Measurements from ENCODE around the gene AMN. TPM values are rescaled to one million over a fixed set of nuclear protein-coding genes. Genes with fewer than 3 reads are reported as not detected.

Gene AMN
- total RNA-seq, 4 donors from 2014 or later, result 0.21 TPM; not detected in 3

GRCh38 chr14:102970496-102970895 lies 48.0 kb downstream of the AMN start:
- Histone ChIP-seq H3K27ac (no peak overlapping the region), H3K4me1 (peaks cover 0 to 13% (median 3%) of the 10 kb centered on the region in 4 donors), H3K36me3 (peaks cover 0 to 100% (median 23%) of the 10 kb centered on the region in 3 donors), H3K27me3 (no peaks in the 10 kb centered on the region), H3K4me3 (no peak overlapping the region), H3K9me3 (no peaks in the 10 kb centered on the region)
- no peak for TF ChIP-seq CTCF (IDR thresholded peaks at IDR 0.05)
- TF ChIP-seq EP300 (IDR thresholded peaks at IDR 0.05), result no peak
- TF ChIP-seq POLR2A (IDR thresholded peaks at IDR 0.05), result no peak
- WGBS, 2 donors, result 90 to 94% methylated on average over 10 of the region's 10 CpGs
- DNase-seq (ENCODE audit: low spot score in 2 of 2), result no peak

GRCh38 chr14:102971314-102971713 lies 48.9 kb downstream of the AMN start:
- 90 to 92% methylated on average over 9 of the region's 9 CpGs for WGBS, 2 donors
- TF ChIP-seq EP300 (IDR thresholded peaks at IDR 0.05) (no peak), POLR2A (IDR thresholded peaks at IDR 0.05) (no peak), CTCF (IDR thresholded peaks at IDR 0.05) (no peak)
- H3K27me3 ChIP-seq, result no peaks in the 10 kb centered on the region
- H3K27ac ChIP-seq, result no peak overlapping the region
- peaks cover 0 to 100% (median 23%) of the 10 kb centered on the region in 3 donors for H3K36me3 ChIP-seq
- H3K4me3 ChIP-seq, result no peak overlapping the region
- peaks cover 0 to 13% (median 3%) of the 10 kb centered on the region in 4 donors for H3K4me1 ChIP-seq
- H3K9me3 ChIP-seq, result no peaks in the 10 kb centered on the region
- no peak for DNase-seq (ENCODE audit: low spot score in 2 of 2)

DNA sequence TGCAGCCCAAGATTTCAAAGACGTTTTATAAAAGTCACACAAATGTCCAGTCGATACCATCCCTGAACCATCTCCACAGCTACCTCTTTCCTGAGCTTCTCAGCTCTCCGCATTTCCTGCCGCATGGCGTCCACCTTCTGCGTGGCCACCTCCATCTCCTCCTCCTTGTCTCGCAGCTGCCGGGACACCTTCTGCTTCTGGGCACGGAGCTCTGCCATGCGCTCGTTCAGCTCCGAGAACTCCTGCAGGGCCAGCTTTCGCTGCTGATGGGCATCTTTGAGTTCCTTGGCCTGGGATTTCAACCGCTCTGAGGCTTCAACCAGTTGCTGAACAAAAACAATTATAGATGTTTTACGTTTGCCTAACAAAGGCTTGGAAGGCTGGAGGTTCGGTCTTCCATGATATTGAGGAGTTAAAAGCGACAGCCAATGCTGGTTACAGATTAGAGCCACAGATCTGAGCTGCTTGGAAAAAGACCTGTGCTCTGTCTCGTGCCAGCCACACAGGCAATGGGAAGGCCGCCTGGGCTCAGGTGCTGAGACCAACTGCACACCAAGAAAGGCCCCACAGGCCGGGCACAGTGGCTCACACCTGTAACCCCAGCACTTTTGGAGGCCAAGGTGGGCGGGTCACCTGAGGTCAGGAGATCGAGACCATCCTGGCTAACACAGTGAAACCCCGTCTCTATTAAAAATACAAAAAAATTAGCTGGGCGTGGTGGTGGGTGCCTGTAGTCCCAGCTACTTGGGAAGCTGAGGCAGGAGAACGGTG lies 49.6 kb downstream of the AMN start:
- no peak for TF ChIP-seq EP300 (IDR thresholded peaks at IDR 0.05)
- no peak for TF ChIP-seq POLR2A (IDR thresholded peaks at IDR 0.05)
- peaks cover 0 to 100% (median 23%) of the 10 kb centered on the region in 3 donors for H3K36me3 ChIP-seq
- H3K9me3 ChIP-seq, result no peaks in the 10 kb centered on the region
- WGBS, 2 donors, result 91 to 94% methylated on average over 25 of the region's 25 CpGs
- H3K4me3 ChIP-seq, result no peak overlapping the region
- no peak for DNase-seq (ENCODE audit: low spot score in 2 of 2)
- no peak overlapping the region for H3K27ac ChIP-seq
- H3K27me3 ChIP-seq, result no peaks in the 10 kb centered on the region
- H3K4me1 ChIP-seq, result peaks cover 0 to 7% (median 1%) of the 10 kb centered on the region in 4 donors

DNA sequence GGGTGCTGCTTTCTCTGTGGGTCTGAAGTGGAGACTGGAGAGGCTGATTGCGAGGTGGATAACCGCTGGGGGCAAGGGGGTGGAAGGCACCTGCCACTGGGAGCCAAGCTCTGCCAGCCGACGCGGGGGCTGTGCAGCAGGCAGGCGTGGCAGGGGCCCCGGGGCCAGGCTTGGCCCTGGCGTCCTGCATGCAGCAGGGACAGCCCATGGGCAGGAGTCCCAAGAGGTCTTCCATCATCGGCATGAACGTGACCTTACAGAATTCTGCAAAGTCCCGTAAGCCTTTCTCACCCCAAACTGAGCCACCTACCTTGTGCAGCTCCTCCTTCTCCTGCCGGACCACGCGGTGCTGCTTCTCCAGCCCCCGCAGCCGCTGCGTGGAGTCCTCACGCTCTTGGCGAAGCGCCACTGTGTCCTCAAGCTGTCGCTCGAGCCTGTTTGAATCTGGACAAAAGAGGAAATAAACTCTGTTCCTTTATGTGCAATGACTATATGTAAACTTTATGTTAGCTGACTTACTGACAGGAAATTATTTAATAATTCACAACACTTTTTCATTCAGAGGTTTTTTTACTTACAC lies 51.3 kb downstream of the AMN start:
- Histone ChIP-seq H3K27ac (no peak overlapping the region), H3K36me3 (peaks cover 0 to 100% (median 14%) of the 10 kb centered on the region in 3 donors), H3K9me3 (no peaks in the 10 kb centered on the region), H3K27me3 (no peaks in the 10 kb centered on the region), H3K4me3 (no peak overlapping the region), H3K4me1 (no peaks in the 10 kb centered on the region)
- WGBS, 2 donors, result 73 to 77% methylated on average over 20 to 22 of the region's 22 CpGs
- TF ChIP-seq CTCF (IDR thresholded peaks at IDR 0.05), result no peak
- no peak for TF ChIP-seq EP300 (IDR thresholded peaks at IDR 0.05)
- no peak for TF ChIP-seq POLR2A (IDR thresholded peaks at IDR 0.05)
- DNase-seq (ENCODE audit: low spot score in 2 of 2), result no peak

DNA sequence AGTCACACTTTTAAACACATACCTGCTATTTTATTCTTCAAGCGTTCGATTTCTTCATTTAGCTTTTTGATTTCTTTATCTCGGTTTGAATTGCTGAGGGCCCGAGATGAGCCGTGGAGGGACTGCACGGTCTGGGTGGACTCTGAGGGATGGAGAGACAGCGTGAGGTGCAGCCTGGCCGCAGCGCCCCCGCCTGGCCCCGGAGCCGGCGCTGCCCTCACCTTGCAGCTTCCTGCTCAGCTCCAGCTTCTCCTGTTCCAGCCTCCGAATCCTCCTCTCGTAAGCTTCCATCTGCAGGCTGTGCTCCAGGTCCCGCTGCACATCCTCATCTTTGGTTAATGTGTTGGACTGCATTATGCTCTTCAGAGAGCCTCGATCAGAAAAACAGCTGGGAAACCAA lies 53.2 kb downstream of the AMN start:
- Histone ChIP-seq H3K4me3 (no peak overlapping the region), H3K27me3 (no peaks in the 10 kb centered on the region), H3K27ac (no peak overlapping the region), H3K36me3 (peaks cover 0 to 100% (median 6%) of the 10 kb centered on the region in 3 donors), H3K4me1 (no peaks in the 10 kb centered on the region), H3K9me3 (no peaks in the 10 kb centered on the region)
- no peak for DNase-seq (ENCODE audit: low spot score in 2 of 2)
- TF ChIP-seq POLR2A (IDR thresholded peaks at IDR 0.05) (no peak), EP300 (IDR thresholded peaks at IDR 0.05) (no peak), CTCF (IDR thresholded peaks at IDR 0.05) (no peak)
- WGBS, 2 donors, result 88 to 91% methylated on average over 17 of the region's 17 CpGs
